OCI-LY3 (cell line): ENCODE results near the gene CPEB1.
"Not testable (repeated sequence)": the region's sequence is repeated elsewhere in the genome, so short reads cannot be mapped to it uniquely, and the experiment has no call there.

Source experiments
- EZH2phosphoT487 ChIP-seq: fragments of 200-600 bp; shearing (Covaris generic); IDR thresholded peaks from 2 replicates; pipeline ENCODE4 v1.6.1; 2018; ENCODE audit warnings: antibody characterized with exemption, mixed run types, low read depth
- TF ChIP-seq, protein P1 (sequence below): fragments of 200-600, 300-600 bp; sonication (generic); IDR thresholded peaks from 2 replicates; pipeline ENCODE4 v1.5.1; 2014; ENCODE audit warnings: antibody characterized with exemption, low read length, low read depth

DNA sequence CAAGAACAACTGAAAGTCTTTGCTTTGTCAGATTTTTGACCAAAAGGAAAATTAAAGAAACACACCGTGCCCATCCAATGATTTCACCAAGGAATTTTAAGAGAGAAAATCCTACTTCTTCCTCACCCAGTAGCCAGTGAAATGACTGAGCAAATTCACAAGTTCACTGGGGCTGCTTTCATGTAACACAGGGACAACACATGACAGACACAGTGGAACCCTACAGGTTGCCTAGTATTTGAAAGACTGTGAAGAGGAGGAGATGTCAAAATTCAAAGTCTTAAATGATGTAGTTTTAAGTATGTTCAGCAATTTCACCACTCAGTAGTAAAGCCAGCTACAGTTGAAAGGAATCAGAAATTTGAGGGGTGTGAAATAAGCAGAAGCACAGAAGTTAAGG lies 140.1 kb downstream of the CPEB1 start:
- TF ChIP-seq, protein P1, sequence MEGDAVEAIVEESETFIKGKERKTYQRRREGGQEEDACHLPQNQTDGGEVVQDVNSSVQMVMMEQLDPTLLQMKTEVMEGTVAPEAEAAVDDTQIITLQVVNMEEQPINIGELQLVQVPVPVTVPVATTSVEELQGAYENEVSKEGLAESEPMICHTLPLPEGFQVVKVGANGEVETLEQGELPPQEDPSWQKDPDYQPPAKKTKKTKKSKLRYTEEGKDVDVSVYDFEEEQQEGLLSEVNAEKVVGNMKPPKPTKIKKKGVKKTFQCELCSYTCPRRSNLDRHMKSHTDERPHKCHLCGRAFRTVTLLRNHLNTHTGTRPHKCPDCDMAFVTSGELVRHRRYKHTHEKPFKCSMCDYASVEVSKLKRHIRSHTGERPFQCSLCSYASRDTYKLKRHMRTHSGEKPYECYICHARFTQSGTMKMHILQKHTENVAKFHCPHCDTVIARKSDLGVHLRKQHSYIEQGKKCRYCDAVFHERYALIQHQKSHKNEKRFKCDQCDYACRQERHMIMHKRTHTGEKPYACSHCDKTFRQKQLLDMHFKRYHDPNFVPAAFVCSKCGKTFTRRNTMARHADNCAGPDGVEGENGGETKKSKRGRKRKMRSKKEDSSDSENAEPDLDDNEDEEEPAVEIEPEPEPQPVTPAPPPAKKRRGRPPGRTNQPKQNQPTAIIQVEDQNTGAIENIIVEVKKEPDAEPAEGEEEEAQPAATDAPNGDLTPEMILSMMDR: not testable (repeated sequence)
- not testable (repeated sequence) for TF ChIP-seq EZH2phosphoT487
